ENCODE data around the gene MBOAT2. TPM values are rescaled to one million over a fixed set of nuclear protein-coding genes. Genes with fewer than 3 reads are reported as not detected.

MBOAT2 gene
- total RNA-seq, 1 experiment from 2014 or later = 16.8 TPM

- ChIA-PET POLR2A (no interaction called here), RAD21 (ENCODE audit: low non-redundant PET in 1 of 2, low total read pairs in 2 of 2, uncharacterized antibody in 2 of 2, unreplicated experiment in 2 of 2) (interaction anchor here in 1 of 2 experiments (0.9 kb wide), 1 partner anchor 121 kb away, joined by 4 read pairs; no protein-coding TSS in a partner anchor), CTCF (no interaction called here)
- H3K4me3 ChIP-seq (replicated peaks in 1 of 2; ENCODE audit: low read depth in 1 of 2, low read length in 2 of 2) = no peak overlapping the region
- H4K20me1 ChIP-seq (ENCODE audit: insufficient read depth) = no peaks in the 10 kb centered on the region
- H3K27ac ChIP-seq (ENCODE audit: low read depth, low read length) = no peak overlapping the region
- no peak overlapping the region for H2AFZ ChIP-seq (ENCODE audit: low read depth, low read length, poor library complexity, severe bottlenecking)
- no peak for ATAC-seq
- no peaks in the 10 kb centered on the region for H3K79me2 ChIP-seq (ENCODE audit: insufficient read depth, low read length)
- H3K9ac ChIP-seq (ENCODE audit: low read length) = no peak overlapping the region
- TF ChIP-seq ZBTB33 (IDR thresholded peaks at IDR 0.05; ENCODE audit: extremely low read depth, insufficient replicate concordance, low read length) (no peak), ZFX (IDR thresholded peaks at IDR 0.05) (no peak), RAD21 (IDR thresholded peaks at IDR 0.05; ENCODE audit: low read depth) (no peak), SP1 (IDR thresholded peaks at IDR 0.05; ENCODE audit: low read depth) (no peak), TCF7L2 (IDR thresholded peaks at IDR 0.05; ENCODE audit: borderline replicate concordance, extremely low read depth, insufficient read depth, insufficient read length) (no peak), YY1 (IDR thresholded peaks at IDR 0.05; ENCODE audit: extremely low read depth, insufficient replicate concordance, low read depth, low read length) (no peak), POLR2AphosphoS5 (IDR thresholded peaks at IDR 0.05; ENCODE audit: low read depth, low read length) (no peak), POLR2A (IDR thresholded peaks at IDR 0.05; ENCODE audit: borderline replicate concordance, extremely low read depth, insufficient read depth, insufficient read length) (no peak), CTCF (IDR thresholded peaks at IDR 0.05 in 2 of 3, conservative IDR thresholded peaks at IDR 0.05 in 1 of 3; ENCODE audit: borderline replicate concordance in 1 of 3, insufficient read depth in 1 of 3, low read depth in 2 of 3, low read length in 2 of 3) (no peak), JUND (IDR thresholded peaks at IDR 0.05) (no peak), MAX (IDR thresholded peaks at IDR 0.05) (no peak)
- TF ChIP-seq, protein P1, sequence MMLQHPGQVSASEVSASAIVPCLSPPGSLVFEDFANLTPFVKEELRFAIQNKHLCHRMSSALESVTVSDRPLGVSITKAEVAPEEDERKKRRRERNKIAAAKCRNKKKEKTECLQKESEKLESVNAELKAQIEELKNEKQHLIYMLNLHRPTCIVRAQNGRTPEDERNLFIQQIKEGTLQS (IDR thresholded peaks at IDR 0.05) = no peak
- DNase-seq (ENCODE audit: low read depth, low spot score) = no peak
- no TSS peak for BruUV-seq (replicated peaks)
- H3K9me3 ChIP-seq (ENCODE audit: control insufficient read depth in 1 of 2, insufficient read depth in 1 of 2, low read depth in 1 of 2, low read length in 2 of 2) = no peaks in the 10 kb centered on the region
- no peaks in the 10 kb centered on the region for H3K36me3 ChIP-seq (ENCODE audit: control insufficient read depth in 1 of 2, insufficient read depth in 2 of 2, low read length in 2 of 2)
- intact Hi-C loops (cut with micrococcal nuclease) = no loop called here
- peaks cover 0 to 3% of the 10 kb centered on the region in 2 experiments; a peak in 1 of 4 replicates for H3K4me1 ChIP-seq (ENCODE audit: control insufficient read depth in 1 of 2, insufficient read depth in 2 of 2, low read length in 2 of 2)
- no peaks in the 10 kb centered on the region for H3K27me3 ChIP-seq (ENCODE audit: insufficient read depth, low read length)
- no peak overlapping the region for H3K4me2 ChIP-seq (ENCODE audit: low read length)
- no peaks in the 10 kb centered on the region for H3K9me2 ChIP-seq (ENCODE audit: insufficient read depth)
These were observed 15.1 kb upstream of the MBOAT2 start for GRCh38 chr2:9018534-9018933.

Data from HCT116 (cell line).